ENCODE results near the gene PCMTD2. TPM values are rescaled to one million over a fixed set of nuclear protein-coding genes. Genes with fewer than 3 reads are reported as not detected.

The PCMTD2 gene
- total and polyA plus RNA-seq, 10 of the 15 experiments (the other 5 are each of a cell fraction or from before 2014, with no cell fraction given): 6.8 to 36.8 (median 16.5) TPM

DNA sequence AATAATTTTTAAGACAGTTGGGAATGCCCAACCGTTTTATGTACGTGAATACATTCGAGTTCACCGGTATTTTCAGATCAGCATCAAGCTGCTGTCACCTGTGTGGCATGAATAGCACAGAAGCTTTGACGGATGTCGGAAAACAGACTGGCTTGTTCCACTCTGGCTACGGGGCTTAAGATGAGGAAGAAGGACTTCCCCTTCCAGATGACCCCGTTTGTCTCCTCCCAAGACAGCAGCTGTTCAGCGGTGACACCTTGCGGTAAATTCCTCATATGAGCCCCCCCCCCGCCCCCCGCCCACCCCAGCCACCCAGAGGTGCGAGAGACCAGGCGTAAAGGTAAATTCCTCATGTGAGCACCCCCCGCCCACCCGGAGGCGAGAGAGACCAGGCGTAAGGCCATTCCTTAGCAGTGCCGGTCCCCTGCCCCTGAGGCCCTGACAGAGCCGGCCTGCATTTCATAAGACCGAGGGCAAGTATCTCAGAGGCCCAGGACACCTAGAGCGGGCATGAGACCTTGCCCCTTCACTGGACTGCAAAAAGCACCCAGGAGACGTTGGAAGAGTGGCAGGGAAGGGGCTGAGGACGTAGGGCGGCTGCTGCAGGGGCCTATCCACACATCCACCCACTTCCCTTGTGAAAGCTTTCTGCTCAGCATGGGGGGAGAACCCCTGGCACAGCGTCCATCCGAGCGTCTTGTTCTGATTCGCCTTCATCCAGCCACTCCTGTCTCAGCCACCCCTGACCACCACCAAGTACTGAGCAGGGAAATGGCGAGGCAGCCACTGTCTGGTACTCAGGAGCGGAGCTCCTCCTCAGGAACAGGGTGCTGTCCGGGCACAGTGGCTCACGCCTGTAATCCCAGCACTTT is 7.3 kb upstream of the PCMTD2 start (continued):
- TF ChIP-seq, protein P1, sequence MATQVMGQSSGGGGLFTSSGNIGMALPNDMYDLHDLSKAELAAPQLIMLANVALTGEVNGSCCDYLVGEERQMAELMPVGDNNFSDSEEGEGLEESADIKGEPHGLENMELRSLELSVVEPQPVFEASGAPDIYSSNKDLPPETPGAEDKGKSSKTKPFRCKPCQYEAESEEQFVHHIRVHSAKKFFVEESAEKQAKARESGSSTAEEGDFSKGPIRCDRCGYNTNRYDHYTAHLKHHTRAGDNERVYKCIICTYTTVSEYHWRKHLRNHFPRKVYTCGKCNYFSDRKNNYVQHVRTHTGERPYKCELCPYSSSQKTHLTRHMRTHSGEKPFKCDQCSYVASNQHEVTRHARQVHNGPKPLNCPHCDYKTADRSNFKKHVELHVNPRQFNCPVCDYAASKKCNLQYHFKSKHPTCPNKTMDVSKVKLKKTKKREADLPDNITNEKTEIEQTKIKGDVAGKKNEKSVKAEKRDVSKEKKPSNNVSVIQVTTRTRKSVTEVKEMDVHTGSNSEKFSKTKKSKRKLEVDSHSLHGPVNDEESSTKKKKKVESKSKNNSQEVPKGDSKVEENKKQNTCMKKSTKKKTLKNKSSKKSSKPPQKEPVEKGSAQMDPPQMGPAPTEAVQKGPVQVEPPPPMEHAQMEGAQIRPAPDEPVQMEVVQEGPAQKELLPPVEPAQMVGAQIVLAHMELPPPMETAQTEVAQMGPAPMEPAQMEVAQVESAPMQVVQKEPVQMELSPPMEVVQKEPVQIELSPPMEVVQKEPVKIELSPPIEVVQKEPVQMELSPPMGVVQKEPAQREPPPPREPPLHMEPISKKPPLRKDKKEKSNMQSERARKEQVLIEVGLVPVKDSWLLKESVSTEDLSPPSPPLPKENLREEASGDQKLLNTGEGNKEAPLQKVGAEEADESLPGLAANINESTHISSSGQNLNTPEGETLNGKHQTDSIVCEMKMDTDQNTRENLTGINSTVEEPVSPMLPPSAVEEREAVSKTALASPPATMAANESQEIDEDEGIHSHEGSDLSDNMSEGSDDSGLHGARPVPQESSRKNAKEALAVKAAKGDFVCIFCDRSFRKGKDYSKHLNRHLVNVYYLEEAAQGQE (IDR thresholded peaks at IDR 0.05; ENCODE audit: low read depth, low read length): no peak
- TF ChIP-seq BMI1 (IDR thresholded peaks at IDR 0.05; ENCODE audit: borderline replicate concordance): no peak

GRCh38 chr20:64250027-64250426 is 5.5 kb upstream of the PCMTD2 start:
- no peak for FAIRE-seq
- in situ Hi-C loops (cut with MboI) (no loop called here), intact Hi-C loops (cut with micrococcal nuclease; ENCODE audit: unreplicated experiment) (no loop called here)
- ChIA-PET RAD21 (ENCODE audit: unreplicated experiment) (no interaction called here), SMC1A (ENCODE audit: uncharacterized antibody, unreplicated experiment) (no interaction called here), POLR2A (no interaction called here), CTCF (no interaction called here)
- no TSS peak for BruUV-seq (replicated peaks)
- Histone ChIP-seq H2AFZ (ENCODE audit: control insufficient read depth, low read depth, low read length) (no peak overlapping the region), H3K27me3 (replicated peaks in 1 of 2; ENCODE audit: control insufficient read depth in 2 of 2, insufficient read depth in 2 of 2, low read length in 1 of 2) (peaks cover 0 to 5% of the 10 kb centered on the region in 2 experiments; a peak in 1 of 4 replicates), H3K27ac (ENCODE audit: control insufficient read depth, insufficient read depth) (no peak overlapping the region), H3K9ac (ENCODE audit: control insufficient read depth, insufficient read depth, low read length) (no peak overlapping the region), H3K4me2 (ENCODE audit: control insufficient read depth, insufficient read depth) (no peak overlapping the region), H3K9me3 (replicated peaks; ENCODE audit: control insufficient read depth, insufficient read depth, low read length) (no peaks in the 10 kb centered on the region), H3K4me1 (ENCODE audit: control insufficient read depth, insufficient read depth, low read length) (peaks cover 11% of the 10 kb centered on the region), H3K4me3 (no peak overlapping the region), H4K20me1 (ENCODE audit: control insufficient read depth, insufficient read depth) (no peaks in the 10 kb centered on the region), H3K36me3 (ENCODE audit: control insufficient read depth in 2 of 2, insufficient read depth in 2 of 2, low read length in 1 of 2) (no peaks in the 10 kb centered on the region), H3K79me2 (ENCODE audit: control insufficient read depth, insufficient read depth, low read length) (no peaks in the 10 kb centered on the region)
- DNase-seq (ENCODE audit: low read depth, low spot score): no peak
- WGBS (ENCODE audit: insufficient coverage, insufficient replicate concordance, low lambda C conversion rate, missing lambda C conversion rate): 61% methylated on average over 2 of the region's 2 CpGs
- no peak for ATAC-seq
- TF ChIP-seq IKZF2 (IDR thresholded peaks at IDR 0.05): no peak
- TF ChIP-seq ZNF384 (IDR thresholded peaks at IDR 0.05; ENCODE audit: borderline replicate concordance, low read depth, low read length): no peak
- TF ChIP-seq, protein P2, sequence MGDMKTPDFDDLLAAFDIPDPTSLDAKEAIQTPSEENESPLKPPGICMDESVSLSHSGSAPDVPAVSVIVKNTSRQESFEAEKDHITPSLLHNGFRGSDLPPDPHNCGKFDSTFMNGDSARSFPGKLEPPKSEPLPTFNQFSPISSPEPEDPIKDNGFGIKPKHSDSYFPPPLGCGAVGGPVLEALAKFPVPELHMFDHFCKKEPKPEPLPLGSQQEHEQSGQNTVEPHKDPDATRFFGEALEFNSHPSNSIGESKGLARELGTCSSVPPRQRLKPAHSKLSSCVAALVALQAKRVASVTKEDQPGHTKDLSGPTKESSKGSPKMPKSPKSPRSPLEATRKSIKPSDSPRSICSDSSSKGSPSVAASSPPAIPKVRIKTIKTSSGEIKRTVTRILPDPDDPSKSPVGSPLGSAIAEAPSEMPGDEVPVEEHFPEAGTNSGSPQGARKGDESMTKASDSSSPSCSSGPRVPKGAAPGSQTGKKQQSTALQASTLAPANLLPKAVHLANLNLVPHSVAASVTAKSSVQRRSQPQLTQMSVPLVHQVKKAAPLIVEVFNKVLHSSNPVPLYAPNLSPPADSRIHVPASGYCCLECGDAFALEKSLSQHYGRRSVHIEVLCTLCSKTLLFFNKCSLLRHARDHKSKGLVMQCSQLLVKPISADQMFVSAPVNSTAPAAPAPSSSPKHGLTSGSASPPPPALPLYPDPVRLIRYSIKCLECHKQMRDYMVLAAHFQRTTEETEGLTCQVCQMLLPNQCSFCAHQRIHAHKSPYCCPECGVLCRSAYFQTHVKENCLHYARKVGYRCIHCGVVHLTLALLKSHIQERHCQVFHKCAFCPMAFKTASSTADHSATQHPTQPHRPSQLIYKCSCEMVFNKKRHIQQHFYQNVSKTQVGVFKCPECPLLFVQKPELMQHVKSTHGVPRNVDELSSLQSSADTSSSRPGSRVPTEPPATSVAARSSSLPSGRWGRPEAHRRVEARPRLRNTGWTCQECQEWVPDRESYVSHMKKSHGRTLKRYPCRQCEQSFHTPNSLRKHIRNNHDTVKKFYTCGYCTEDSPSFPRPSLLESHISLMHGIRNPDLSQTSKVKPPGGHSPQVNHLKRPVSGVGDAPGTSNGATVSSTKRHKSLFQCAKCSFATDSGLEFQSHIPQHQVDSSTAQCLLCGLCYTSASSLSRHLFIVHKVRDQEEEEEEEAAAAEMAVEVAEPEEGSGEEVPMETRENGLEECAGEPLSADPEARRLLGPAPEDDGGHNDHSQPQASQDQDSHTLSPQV (IDR thresholded peaks at IDR 0.05): no peak
- TF ChIP-seq HDAC2 (IDR thresholded peaks at IDR 0.05): no peak
- no peak for TF ChIP-seq TCF3 (IDR thresholded peaks at IDR 0.05; ENCODE audit: borderline replicate concordance, insufficient read depth, low read depth, low read length)
- no peak for TF ChIP-seq SIN3A (IDR thresholded peaks at IDR 0.05; ENCODE audit: low read depth, low read length)
- TF ChIP-seq, protein P3, sequence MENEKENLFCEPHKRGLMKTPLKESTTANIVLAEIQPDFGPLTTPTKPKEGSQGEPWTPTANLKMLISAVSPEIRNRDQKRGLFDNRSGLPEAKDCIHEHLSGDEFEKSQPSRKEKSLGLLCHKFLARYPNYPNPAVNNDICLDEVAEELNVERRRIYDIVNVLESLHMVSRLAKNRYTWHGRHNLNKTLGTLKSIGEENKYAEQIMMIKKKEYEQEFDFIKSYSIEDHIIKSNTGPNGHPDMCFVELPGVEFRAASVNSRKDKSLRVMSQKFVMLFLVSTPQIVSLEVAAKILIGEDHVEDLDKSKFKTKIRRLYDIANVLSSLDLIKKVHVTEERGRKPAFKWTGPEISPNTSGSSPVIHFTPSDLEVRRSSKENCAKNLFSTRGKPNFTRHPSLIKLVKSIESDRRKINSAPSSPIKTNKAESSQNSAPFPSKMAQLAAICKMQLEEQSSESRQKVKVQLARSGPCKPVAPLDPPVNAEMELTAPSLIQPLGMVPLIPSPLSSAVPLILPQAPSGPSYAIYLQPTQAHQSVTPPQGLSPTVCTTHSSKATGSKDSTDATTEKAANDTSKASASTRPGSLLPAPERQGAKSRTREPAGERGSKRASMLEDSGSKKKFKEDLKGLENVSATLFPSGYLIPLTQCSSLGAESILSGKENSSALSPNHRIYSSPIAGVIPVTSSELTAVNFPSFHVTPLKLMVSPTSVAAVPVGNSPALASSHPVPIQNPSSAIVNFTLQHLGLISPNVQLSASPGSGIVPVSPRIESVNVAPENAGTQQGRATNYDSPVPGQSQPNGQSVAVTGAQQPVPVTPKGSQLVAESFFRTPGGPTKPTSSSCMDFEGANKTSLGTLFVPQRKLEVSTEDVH (IDR thresholded peaks at IDR 0.05; ENCODE audit: low read depth, partially characterized antibody): no peak
- no peak for TF ChIP-seq PML (IDR thresholded peaks at IDR 0.05; ENCODE audit: low read length)
- no peak for TF ChIP-seq TARDBP (IDR thresholded peaks at IDR 0.05; ENCODE audit: borderline replicate concordance)
- TF ChIP-seq GABPA (IDR thresholded peaks at IDR 0.05; ENCODE audit: low read depth): no peak

All from GM12878 (cell line).